ENCODE results near the gene CD47. TPM values are rescaled to one million over a fixed set of nuclear protein-coding genes. Genes with fewer than 3 reads are reported as not detected.
A peak's percentile ranks its signal among the peaks of the same experiment; 100 is the strongest.

Gene CD47
- polyA plus RNA-seq, 3 donors: 52.3 to 203 (median 173) TPM

DNA sequence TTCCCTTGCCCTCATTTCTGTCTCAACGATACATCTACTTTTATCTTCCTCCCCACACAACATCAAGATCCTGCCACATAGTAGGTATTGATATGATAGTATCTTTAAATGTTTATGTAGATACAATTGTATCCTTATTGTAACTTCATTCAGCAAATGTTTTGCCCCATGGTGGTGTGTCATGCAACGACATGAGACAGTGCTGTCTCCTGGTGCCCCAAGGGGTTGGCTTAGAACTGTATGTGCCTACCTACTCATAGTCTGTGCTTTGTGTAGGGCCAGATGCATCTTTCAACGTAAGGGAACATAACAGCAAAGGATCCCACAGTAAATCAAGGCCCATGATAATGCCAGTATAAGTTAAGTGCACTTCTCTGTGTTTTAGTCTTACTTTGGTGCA, 2.8 kb upstream of the CD47 start:
- Histone ChIP-seq H3K79me2 (ENCODE audit: insufficient read depth, low read length) (peaks cover 21% of the 10 kb centered on the region), H3K4me2 (replicated peaks; ENCODE audit: extremely low read depth, low read length, poor library complexity, severe bottlenecking) (no peak overlapping the region), H4K20me1 (ENCODE audit: insufficient read depth, low read length) (no peaks in the 10 kb centered on the region), H3K9me3 (replicated peaks in 1 of 2; ENCODE audit: control insufficient read depth in 1 of 2, insufficient read depth in 1 of 2, low read length in 2 of 2) (no peaks in the 10 kb centered on the region), H3K27ac (ENCODE audit: low read depth in 1 of 2, low read length in 2 of 2) (no peak overlapping the region), H3K9ac (ENCODE audit: insufficient read depth, low read length, poor library complexity, severe bottlenecking) (no peak overlapping the region), H3K4me3 (replicated peaks in 1 of 3; ENCODE audit: low read depth in 2 of 3, low read length in 3 of 3) (no peak overlapping the region), H3K27me3 (ENCODE audit: control insufficient read depth in 2 of 2, insufficient read depth in 2 of 2, low read length in 2 of 2) (no peaks in the 10 kb centered on the region), H3K36me3 (replicated peaks in 1 of 2; ENCODE audit: control insufficient read depth in 1 of 2, insufficient read depth in 2 of 2, low read length in 2 of 2) (no peaks in the 10 kb centered on the region), H2AFZ (ENCODE audit: insufficient read depth, low read depth, low read length, poor library complexity, severe bottlenecking) (no peak overlapping the region), H3K4me1 (ENCODE audit: control insufficient read depth in 1 of 2, insufficient read depth in 2 of 2, low read length in 2 of 2) (peaks cover 28 to 34% of the 10 kb centered on the region in 2 donors)
- no CpG with 5 or more reads among the region's 3 CpGs for WGBS (ENCODE audit: insufficient coverage)
- Mint-ChIP-seq H3K4me1 (peaks cover 24% of the 10 kb centered on the region), H3K27ac (peak overlapping the region in 2 of 7 donors; percentile 17 to 27), H3K36me3 (no peaks in the 10 kb centered on the region), H3K9me3 (peaks cover 0 to 4% (median 0%) of the 10 kb centered on the region in 7 donors), H3K27me3 (ENCODE audit: low read depth in 3 of 3) (peaks cover 2 to 6% (median 4%) of the 10 kb centered on the region in 3 donors), H3K4me3 (no peak overlapping the region)
- TF ChIP-seq, protein P1, sequence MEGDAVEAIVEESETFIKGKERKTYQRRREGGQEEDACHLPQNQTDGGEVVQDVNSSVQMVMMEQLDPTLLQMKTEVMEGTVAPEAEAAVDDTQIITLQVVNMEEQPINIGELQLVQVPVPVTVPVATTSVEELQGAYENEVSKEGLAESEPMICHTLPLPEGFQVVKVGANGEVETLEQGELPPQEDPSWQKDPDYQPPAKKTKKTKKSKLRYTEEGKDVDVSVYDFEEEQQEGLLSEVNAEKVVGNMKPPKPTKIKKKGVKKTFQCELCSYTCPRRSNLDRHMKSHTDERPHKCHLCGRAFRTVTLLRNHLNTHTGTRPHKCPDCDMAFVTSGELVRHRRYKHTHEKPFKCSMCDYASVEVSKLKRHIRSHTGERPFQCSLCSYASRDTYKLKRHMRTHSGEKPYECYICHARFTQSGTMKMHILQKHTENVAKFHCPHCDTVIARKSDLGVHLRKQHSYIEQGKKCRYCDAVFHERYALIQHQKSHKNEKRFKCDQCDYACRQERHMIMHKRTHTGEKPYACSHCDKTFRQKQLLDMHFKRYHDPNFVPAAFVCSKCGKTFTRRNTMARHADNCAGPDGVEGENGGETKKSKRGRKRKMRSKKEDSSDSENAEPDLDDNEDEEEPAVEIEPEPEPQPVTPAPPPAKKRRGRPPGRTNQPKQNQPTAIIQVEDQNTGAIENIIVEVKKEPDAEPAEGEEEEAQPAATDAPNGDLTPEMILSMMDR (IDR thresholded peaks at IDR 0.05): no peak
- DNase-seq: no peak
- intact Hi-C loops (cut with micrococcal nuclease): loop anchor here (5.0 to 10.0 kb wide), 3 partner anchors 39 to 314 kb away; partner anchors contain the start of gene IFT57 (in 2 of the 2)

DNA sequence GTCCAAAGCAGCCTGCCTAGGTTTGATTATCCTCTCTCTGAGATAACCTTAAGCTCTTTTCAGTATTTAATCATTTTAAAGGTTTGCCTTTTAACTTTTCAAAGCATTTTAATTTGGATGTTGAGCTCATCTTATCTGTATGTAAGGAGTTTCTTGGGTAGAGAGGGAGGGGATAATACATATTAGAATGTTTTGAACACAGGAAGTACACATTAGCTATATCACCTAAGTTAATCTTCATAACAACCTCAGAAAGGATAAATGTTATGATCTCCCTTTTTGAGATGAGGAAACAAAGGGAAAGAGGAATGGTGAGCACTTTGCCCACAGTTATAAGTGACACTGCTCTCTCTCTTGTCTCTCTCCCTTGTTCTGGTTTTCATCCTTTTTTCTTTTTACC, 2.2 kb upstream of the CD47 start:
- H3K4me2 ChIP-seq (replicated peaks; ENCODE audit: extremely low read depth, low read length, poor library complexity, severe bottlenecking): no peak overlapping the region
- H2AFZ ChIP-seq (ENCODE audit: insufficient read depth, low read depth, low read length, poor library complexity, severe bottlenecking): no peak overlapping the region
- DNase-seq: no peak
- intact Hi-C loops (cut with micrococcal nuclease): loop anchor here (5.0 to 10.0 kb wide), 3 partner anchors 39 to 314 kb away; partner anchors contain the start of gene IFT57 (in 2 of the 2)
- peaks cover 21% of the 10 kb centered on the region for H3K4me1 Mint-ChIP-seq
- no peak overlapping the region for H3K4me3 Mint-ChIP-seq
- TF ChIP-seq, protein P1 (IDR thresholded peaks at IDR 0.05): no peak
- H3K27ac ChIP-seq (ENCODE audit: low read depth in 1 of 2, low read length in 2 of 2): no peak overlapping the region
- no peaks in the 10 kb centered on the region for H4K20me1 ChIP-seq (ENCODE audit: insufficient read depth, low read length)
- H3K9me3 ChIP-seq (replicated peaks in 1 of 2; ENCODE audit: control insufficient read depth in 1 of 2, insufficient read depth in 1 of 2, low read length in 2 of 2): no peaks in the 10 kb centered on the region
- no peaks in the 10 kb centered on the region for H3K36me3 Mint-ChIP-seq
- peaks cover 27 to 34% of the 10 kb centered on the region in 2 donors for H3K4me1 ChIP-seq (ENCODE audit: control insufficient read depth in 1 of 2, insufficient read depth in 2 of 2, low read length in 2 of 2)
- peaks cover 27% of the 10 kb centered on the region for H3K79me2 ChIP-seq (ENCODE audit: insufficient read depth, low read length)
- H3K27me3 Mint-ChIP-seq (ENCODE audit: low read depth in 3 of 3): peaks cover 2 to 6% (median 4%) of the 10 kb centered on the region in 3 donors
- no peak overlapping the region for H3K27ac Mint-ChIP-seq
- no peaks in the 10 kb centered on the region for H3K27me3 ChIP-seq (ENCODE audit: control insufficient read depth in 2 of 2, insufficient read depth in 2 of 2, low read length in 2 of 2)
- no peak overlapping the region for H3K4me3 ChIP-seq (replicated peaks in 1 of 3; ENCODE audit: low read depth in 2 of 3, low read length in 3 of 3)
- H3K9ac ChIP-seq (ENCODE audit: insufficient read depth, low read length, poor library complexity, severe bottlenecking): no peak overlapping the region
- peaks cover 0 to 4% (median 0%) of the 10 kb centered on the region in 7 donors for H3K9me3 Mint-ChIP-seq
- no peaks in the 10 kb centered on the region for H3K36me3 ChIP-seq (replicated peaks in 1 of 2; ENCODE audit: control insufficient read depth in 1 of 2, insufficient read depth in 2 of 2, low read length in 2 of 2)
